T follicular helper cell (primary cell): ENCODE results near the gene WDR1.

Experiments
- DNase-seq: peaks from one replicate; pipeline ENCODE4 v3.0.0-alpha.2; 2020; ENCODE audit warnings: low read depth

WDR1 gene

DNA sequence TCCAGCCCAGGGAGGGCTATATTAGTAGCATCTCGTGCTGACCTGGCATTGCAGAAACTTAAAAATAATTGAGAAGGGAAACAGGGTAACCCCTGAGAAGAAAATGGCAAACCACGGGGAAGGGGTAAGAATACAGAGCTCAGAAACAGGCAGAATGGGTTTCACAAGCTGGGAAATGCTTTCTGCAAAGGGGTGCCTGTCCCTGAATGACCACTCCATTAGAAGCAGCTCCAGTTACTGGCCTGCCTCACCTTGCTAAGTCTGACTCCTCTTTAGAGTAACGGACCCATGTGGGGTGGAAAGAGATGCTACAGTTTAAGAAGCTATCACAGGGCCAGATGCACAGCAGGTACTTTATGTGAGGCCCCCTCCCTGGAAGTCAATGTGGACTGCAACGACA lies 2.5 kb downstream of the WDR1 start:
- DNase-seq, result no peak

DNA sequence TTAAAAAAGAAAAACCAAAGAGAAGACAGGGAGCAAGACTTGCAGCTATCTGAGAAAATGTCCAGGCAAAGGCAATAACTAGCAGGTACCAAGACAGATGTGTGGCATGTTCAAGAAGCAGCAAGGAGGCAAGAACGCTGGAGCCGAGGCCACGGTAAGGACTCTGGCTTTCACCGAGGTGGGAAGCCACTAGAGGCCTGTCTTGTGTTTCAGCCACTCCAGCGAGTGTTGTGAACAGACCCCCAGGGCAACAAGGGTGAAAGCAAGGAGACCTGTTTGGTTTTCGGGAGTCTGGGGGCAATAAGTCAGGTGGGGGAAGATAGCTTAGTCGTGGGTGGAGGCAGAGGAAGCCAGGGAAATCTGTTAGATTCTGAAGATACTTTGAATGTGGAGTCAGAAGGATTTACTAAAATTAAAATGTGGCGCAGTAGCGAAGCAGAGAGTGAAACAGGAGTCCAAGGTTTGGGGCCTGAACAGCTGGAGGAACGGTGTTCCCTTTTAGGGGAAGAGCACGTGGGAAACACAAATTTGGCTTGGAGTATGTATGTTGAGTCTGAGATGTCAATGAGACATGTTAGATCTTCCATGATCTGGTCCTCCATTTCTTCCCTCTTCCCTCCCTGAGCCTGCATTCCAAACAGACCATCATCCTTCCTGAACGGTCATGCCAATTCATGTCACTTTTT lies 3.1 kb downstream of the WDR1 start:
- no peak for DNase-seq

DNA sequence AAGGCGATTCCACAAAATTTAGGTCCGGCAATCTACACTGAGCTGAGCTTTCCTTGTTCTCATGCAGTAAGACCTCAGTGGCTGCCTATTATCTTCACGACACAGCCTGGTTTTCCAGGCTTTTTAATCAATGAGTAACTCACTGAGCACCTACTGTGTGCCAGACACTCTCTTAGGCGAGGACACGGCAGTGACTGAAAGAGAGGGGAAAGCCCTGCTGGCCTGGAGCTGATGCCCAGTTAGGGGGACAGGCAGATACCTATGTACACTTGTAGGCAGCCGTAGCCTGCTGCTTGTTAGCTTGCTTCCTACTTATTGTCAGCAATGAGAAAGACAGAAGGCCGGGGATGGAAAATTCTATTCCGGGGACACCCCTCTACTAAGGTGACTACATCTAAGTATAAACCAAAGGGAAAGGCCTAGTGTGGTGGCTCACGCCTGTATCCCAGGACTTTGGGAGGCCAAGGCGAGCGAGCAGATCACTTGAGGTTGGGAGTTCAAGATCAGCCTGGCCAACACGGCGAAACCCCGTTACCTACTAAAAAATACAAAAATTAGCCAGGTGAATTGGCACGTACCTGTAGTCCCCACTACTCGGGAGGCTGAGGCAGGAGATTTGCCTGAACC lies 3.8 kb downstream of the WDR1 start:
- no peak for DNase-seq

- no peak for DNase-seq
Measured at GRCh38 chr4:10111067-10111801, 5.4 kb downstream of the WDR1 start.

- DNase-seq, result no peak
Measured at GRCh38 chr4:10109995-10110670, 6.5 kb downstream of the WDR1 start.

- peak; percentile 30 for DNase-seq
Measured at GRCh38 chr4:10108818-10109783, 7.5 kb downstream of the WDR1 start.

GRCh38 chr4:10108391-10108790 lies 8.2 kb downstream of the WDR1 start:
- DNase-seq, result no peak

GRCh38 chr4:10107111-10108091 lies 9.2 kb downstream of the WDR1 start:
- DNase-seq, result no peak

GRCh38 chr4:10106421-10107039 lies 10.1 kb downstream of the WDR1 start:
- DNase-seq, result peak; percentile 54

GRCh38 chr4:10105920-10106319 lies 10.7 kb downstream of the WDR1 start:
- no peak for DNase-seq

DNA sequence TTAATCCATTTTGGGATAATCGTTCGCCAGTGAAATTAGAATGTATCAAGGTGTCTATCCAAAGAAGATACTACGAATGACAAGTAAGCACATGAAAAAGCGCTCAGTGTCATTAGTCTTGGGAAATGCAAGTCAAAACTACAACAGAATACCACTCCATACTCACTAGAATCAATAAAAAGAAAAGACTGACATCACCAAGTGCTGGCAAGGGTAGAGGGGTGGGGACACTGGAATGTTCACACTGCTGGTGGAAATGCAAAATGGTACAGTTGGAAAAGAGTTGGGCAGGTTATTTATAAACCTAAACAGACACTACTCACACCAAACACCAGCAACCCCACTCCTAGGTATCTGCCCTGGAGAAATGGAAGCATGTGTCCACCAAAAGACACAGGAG lies 11.2 kb downstream of the WDR1 start:
- DNase-seq, result no peak

GRCh38 chr4:10104991-10105276 lies 11.7 kb downstream of the WDR1 start:
- DNase-seq, result no peak

- DNase-seq, result no peak
Measured at GRCh38 chr4:10104211-10104990, 12.2 kb downstream of the WDR1 start.

- DNase-seq, result no peak
Measured at GRCh38 chr4:10102474-10103332, 13.9 kb downstream of the WDR1 start.

DNA sequence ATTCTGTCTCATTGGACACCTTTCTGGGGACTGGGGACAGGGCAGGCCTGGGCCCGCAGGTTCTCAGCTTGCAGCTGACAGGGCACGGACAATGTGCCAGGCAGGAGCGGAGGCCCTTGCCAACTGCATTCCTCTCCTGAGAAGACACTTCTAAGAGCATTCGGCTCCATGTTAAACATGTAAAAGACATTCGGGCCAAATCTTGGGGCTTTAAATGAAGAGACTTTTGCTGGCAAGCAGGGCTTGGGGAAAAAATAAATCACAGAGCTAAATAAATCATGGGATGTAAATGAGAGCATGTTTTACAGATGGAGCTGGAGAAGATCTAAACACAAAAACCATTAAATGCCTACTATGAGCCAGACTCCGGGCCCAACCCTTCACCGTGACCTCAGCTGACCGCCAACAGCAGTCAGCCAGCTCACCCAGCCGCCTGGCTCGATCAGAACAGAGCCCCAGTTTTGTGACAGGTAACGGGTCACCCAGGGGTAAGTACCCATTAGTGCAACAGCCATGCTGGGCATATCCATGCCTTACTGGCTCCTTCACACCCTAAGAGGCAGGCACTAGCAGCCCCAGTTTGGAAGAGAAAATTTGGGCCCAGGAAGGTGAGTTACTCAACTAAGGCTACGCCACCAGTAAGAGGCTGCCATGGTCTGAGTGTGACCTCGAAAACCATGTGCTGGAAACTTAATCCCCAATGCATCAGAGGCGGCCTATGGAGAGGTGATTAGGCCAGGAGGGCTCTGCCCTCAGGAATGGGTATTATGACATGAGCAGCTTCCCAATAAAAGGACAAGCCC lies 14.7 kb downstream of the WDR1 start:
- DNase-seq, result no peak

- no peak for DNase-seq
Measured at GRCh38 chr4:10100734-10101216, 15.8 kb downstream of the WDR1 start.
